ENCODE data around the gene BPI.
"Not testable (repeated sequence)": the region's sequence is repeated elsewhere in the genome, so short reads cannot be mapped to it uniquely, and the experiment has no call there.

The BPI gene

GRCh38 chr20:38336726-38337125 lies 32.8 kb downstream of the BPI start:
- DNase-seq (ENCODE audit: low read depth) = no peak

- no peak for DNase-seq (ENCODE audit: low read depth)
These were observed 33.7 kb downstream of the BPI start for GRCh38 chr20:38337561-38338140.

GRCh38 chr20:38338849-38339520 lies 35.0 kb downstream of the BPI start:
- no peak for DNase-seq (ENCODE audit: low read depth)

- not testable (repeated sequence) for DNase-seq (ENCODE audit: low read depth)
These were observed 35.6 kb downstream of the BPI start for GRCh38 chr20:38339521-38339896.

- DNase-seq (ENCODE audit: low read depth) = no peak
These were observed 36.0 kb downstream of the BPI start for GRCh38 chr20:38339997-38340396.

- no peak for DNase-seq (ENCODE audit: low read depth)
These were observed 36.7 kb downstream of the BPI start for GRCh38 chr20:38340693-38341092.

GRCh38 chr20:38342216-38342615 lies 38.3 kb downstream of the BPI start:
- no peak for DNase-seq (ENCODE audit: low read depth)

- no peak for DNase-seq (ENCODE audit: low read depth)
These were observed 38.9 kb downstream of the BPI start for GRCh38 chr20:38342713-38343310.

- DNase-seq (ENCODE audit: low read depth) = no peak
These were observed 39.6 kb downstream of the BPI start for GRCh38 chr20:38343311-38344106.

- no peak for DNase-seq (ENCODE audit: low read depth)
These were observed 40.2 kb downstream of the BPI start for GRCh38 chr20:38344107-38344701.

GRCh38 chr20:38345643-38346042 lies 41.7 kb downstream of the BPI start:
- no peak for DNase-seq (ENCODE audit: low read depth)

GRCh38 chr20:38346247-38346651 lies 42.3 kb downstream of the BPI start, which contains the start of gene LBP:
Gene LBP, plus strand, starts transcription at chr20:38346482. Its CDS starts 35 bp downstream, at chr20:38346517.
- no peak for DNase-seq (ENCODE audit: low read depth)

- no peak for DNase-seq (ENCODE audit: low read depth)
These were observed 42.8 kb downstream of the BPI start for GRCh38 chr20:38346741-38347140.

- no peak for DNase-seq (ENCODE audit: low read depth)
These were observed 45.9 kb downstream of the BPI start for GRCh38 chr20:38349856-38350255.

- DNase-seq (ENCODE audit: low read depth) = no peak
These were observed 47.2 kb downstream of the BPI start for GRCh38 chr20:38350879-38351775.

- no peak for DNase-seq (ENCODE audit: low read depth)
These were observed 49.4 kb downstream of the BPI start for GRCh38 chr20:38353316-38353715.

GRCh38 chr20:38354227-38354626 lies 50.3 kb downstream of the BPI start:
- DNase-seq (ENCODE audit: low read depth) = no peak

GRCh38 chr20:38355161-38356012 lies 51.4 kb downstream of the BPI start:
- no peak for DNase-seq (ENCODE audit: low read depth)

GRCh38 chr20:38357653-38358207 lies 53.8 kb downstream of the BPI start:
- DNase-seq (ENCODE audit: low read depth) = no peak

GRCh38 chr20:38358556-38358955 lies 54.6 kb downstream of the BPI start:
- no peak for DNase-seq (ENCODE audit: low read depth)

Data from stromal cell of bone marrow (primary cell).